ENCODE results near the gene STAC.
"Not testable (repeated sequence)": the region's sequence is repeated elsewhere in the genome, so short reads cannot be mapped to it uniquely, and the experiment has no call there.

The STAC gene

DNA sequence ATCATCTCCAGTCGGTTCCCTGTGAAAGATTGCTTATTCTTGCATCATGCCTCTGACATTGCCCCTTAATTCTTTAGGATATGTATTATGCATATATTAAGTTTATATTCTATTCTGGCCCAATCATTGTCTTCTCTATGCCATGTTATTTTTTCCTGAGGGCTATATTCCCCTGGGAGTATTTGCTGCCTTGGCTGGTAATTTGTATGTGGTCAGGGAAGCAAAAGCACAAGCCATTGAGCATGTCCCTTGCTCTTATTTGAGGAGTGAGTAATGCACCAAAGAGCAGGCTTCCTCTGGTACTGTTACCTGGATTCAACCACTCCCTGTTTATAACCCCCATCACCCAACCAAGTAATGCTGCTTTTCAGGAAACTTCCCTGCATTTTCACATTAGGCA, 36.3 kb downstream of the STAC start:
- no peak for DNase-seq (ENCODE audit: low spot score)

DNA sequence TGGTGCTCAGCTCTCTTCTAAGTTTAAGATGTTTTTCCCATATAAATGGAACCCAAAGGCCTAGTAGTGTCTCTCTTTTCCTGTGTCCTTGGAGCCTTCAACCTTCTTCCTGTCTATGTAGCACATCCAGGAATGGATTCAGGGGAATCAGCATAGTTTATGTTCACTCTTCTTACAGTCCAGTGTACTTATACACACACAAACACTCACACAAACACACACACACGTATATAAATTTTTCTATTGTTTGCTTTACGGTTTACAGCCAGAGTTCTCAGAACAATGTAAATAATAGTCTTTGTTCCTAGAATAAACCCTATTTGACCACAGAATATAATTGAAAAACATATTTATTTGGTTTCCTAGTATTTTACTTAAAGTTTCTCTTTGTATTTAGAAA, 36.9 kb downstream of the STAC start:
- DNase-seq (ENCODE audit: low spot score) = no peak

DNA sequence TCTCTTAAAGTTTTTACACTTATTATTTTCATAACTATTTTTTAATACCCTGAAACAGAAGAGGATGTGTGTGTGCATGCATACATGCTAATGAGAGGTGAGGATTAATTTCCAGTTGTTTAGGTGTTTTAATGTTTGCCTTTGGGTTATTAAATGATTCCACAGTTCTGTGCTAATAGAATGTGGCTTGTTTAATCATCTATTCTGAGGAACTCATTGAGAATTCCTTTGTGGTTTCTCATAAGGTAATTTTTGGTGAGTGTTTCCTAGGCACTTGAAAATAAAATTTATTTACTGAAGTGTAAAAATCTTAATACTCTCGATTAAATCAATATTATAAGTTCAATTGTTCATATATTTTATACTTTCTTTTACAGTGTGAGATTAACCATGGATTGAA, 38.0 kb downstream of the STAC start:
- no peak for DNase-seq (ENCODE audit: low spot score)

DNA sequence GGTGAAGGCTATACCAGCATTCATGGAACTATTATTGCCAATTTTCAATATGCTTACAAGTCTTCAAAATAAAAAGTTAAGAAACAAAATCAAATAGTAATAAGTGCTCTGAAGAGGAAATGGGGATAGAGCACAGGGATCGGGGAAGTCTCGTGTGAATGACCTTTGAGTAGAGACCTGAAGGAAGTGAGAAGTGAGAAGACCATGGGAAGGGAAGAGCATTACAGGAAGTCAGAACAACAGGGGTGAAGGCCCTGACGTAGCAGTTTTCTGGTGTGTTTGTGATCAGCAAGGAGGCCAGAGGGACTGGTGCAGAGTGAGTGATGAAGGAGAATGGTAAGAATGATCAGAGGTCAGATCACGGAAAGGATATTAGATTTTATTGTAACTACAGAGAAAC, 48.1 kb downstream of the STAC start:
- no peak for DNase-seq (ENCODE audit: low spot score)

DNA sequence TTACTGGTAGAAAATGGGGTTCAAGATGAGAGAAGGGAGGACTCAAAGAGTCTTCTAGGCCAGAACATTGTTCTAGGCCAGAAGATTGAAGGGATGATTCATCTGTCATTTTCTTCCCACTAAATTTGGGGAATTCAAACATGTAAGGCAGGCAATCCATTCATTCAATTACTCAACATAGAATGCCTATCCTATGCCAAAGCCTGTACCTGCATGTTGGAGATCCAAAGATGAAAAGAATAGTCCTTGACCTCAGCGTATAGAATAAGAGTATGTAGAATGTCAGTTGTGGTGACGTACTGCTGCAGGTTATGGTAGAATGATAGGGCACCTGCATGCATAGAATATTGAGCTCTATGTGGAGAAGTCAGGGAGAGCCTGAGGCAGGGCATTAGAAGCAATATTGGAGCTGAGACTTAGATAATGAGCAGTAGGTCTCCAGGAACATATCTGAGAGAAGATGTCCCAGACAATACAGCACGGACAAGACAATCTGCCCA, 49.7 kb downstream of the STAC start:
- DNase-seq (ENCODE audit: low spot score) = no peak

DNA sequence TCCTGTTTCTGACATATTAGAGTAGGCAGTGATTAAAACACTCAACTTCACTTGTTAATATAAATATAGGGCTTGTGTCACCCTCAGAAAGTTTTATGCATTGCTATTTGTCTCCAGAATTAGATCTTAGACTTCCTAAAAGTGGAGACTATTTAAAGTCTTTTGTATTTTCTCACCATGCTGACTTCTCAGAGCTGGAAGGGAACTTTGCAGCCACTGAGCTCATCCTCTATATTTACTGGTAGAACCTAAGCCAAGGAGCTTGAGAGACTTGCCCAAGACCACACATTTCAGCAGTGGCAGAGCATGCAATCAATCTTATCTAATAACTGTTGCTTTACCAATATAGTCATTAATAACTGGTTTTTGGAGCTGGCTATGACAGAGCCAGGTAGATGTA, 53.2 kb downstream of the STAC start:
- DNase-seq (ENCODE audit: low spot score) = no peak

DNA sequence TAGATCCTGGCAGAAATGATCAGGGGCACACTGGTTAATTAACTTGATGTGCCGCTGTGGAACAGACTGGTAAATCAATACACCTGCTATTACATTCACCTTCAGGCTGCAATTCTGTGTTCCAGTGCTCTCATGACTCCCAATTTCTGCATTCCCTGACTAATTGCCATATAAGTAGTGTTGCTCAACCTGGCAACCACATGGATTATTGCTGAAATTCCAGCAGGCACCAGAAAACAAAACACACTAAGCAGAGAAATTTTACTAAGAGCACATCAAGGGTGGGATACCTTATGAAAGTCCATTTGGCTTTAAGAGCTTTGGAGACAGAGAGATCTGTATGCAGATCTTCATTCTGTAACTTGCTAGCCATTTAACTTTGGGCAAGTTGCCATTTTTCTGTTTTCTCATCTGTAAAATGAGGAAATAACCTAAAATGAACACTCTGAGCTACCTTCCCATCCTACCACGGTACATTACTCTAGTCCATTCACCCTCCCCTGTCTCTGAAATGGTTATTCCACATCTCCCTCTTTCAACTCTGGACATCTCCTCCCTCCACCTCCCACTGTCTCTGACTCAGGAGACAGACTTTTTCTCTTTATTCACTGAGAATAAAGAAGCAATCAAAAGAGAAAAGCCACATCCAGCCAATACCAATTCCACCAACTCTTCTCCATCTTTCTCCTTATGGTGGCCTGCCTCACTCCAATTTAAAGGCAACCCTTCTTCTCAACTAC, 54.6 kb downstream of the STAC start:
- no peak for DNase-seq (ENCODE audit: low spot score)

DNA sequence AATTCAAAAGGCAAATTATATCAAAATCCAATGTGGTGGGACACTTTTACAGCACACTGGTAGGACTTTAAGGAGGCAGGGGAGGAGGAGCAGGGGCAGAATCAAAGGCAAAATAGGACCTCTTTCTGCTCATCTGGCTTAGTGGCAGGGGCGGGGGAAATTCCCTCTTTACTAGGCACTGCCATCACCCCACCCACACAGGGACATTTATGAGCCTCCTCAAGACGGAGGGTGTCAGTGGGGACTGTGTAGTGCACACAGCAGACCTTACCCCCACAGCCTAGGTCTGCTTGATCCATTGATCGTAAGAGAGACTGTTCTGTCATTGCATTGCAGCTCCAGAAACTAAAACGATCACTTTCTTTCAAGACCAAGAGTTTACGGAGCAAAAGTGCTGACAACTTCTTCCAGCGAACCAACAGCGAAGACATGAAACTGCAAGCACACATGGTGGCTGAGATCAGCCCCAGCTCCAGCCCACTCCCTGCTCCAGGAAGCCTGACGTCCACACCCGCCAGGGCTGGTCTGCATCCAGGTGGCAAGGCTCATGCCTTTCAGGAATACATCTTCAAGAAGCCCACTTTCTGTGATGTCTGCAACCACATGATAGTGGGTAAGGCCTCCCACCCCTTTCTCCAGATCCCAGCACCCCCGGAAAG, 62.9 kb downstream of the STAC start:
- no peak for DNase-seq (ENCODE audit: low spot score)

DNA sequence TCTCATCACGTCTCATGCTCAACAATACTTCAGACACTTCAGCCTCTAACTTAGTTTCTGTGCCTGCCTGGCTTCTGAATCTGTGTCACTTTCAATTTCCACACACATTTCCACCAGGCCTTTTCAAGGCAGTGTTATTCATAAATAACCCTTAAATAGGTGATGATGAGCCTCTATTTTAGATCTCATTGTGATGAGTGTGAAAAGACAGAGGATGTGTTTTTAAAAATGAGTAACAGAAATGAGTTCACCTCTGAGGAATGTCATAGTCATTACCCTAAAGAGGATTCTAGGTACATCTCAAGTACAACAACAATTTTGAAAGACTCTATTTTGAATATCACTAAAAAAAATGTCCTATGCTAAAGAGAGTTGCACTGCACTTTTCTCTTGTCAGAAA, 64.6 kb downstream of the STAC start:
- no peak for DNase-seq (ENCODE audit: low spot score)

DNA sequence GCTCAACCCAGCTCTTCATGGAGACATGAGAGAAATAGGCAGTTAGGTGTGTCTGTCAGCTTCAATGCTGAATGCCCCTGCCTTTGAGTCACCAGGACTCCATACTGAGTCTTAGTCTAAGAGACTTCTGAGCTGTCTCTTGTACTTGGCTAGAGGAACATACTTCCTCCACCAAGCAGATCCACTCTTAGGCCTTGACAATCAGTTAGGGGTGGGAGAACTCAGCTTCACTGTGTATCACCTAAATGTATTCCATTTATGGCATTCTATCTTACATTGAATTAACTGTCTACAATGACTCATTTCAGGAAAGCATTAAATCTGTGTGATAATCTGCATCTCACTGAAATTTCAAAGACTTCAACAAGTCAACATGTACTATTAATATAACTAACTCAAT, 66.0 kb downstream of the STAC start:
- no peak for DNase-seq (ENCODE audit: low spot score)

DNA sequence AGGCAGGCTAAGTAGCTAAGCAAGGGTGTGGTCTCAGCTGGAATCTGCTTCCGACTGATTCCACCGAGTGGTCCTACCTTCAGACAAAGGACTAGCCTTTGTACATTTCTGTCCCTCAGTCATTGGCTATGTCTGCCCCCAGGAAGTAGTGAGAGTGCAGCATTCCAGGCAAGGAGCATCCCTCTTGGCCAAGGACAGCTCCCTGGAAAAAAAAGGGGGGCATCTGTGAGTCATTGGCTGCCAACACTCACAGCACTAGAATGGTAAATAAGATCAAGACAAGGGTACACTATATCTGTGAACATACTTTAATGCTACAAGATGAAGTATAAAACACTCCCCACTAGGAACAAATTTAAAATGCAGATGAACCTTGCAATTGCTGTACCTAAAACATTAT, 66.8 kb downstream of the STAC start:
- no peak for DNase-seq (ENCODE audit: low spot score)

DNA sequence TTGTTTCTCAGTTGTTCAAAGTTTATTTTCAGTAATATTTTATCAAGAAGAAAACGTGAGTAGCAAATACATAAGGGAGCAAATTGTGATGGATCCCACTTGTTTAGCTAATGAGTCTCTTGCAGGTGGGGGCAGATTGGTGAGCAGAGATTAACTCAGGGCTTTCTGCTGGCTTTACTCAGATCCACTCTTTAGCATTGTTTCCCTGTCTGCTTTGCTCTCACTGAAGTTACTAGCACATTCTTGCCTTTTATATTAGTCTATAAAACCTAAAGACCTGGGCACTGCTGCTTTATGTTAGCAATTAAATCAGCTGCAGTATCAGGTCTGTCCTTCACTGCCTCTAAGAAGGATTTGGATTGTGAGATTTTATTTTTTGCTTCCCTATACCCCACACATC, 71.5 kb downstream of the STAC start:
- no peak for DNase-seq (ENCODE audit: low spot score)

DNA sequence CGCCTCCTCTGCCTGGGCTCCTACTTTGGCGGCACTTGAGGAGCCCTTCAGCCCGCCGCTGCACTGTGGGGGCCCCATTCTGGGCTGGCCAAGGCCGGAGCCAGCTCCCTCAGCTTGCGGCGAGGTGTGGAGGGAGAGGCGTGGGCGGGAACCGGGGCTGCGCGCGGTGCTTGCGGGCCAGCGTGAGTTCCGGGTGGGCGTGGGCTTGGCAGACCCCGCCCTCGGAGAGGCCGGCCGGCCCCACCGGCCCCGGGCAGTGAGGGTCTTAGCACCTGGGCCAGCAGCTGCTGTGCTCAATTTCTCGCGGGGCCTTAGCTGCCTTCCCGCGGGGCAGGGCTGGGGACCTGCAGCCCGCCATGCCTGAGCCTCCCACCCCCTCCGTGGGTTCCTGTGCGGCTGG, 72.9 kb downstream of the STAC start:
- DNase-seq (ENCODE audit: low spot score) = not testable (repeated sequence)

DNA sequence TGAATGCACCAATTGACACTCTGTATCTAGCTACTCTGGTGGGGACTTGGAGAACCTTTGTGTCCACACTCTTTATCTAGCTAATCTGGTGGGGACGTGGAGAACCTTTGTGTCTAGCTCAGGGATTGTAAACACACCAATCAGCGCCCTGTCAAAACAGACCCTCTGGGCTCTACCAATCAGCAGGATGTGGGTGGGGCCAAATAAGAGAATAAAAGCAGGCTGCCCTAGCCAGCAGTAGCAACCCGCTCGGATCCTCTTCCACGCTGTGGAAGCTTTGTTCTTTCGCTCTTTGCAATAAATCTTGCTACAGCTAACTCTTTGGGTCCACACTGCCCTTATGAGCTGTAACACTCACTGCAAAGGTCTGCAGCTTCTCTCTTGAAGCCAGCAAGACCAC, 73.6 kb downstream of the STAC start:
- not testable (repeated sequence) for DNase-seq (ENCODE audit: low spot score)

DNA sequence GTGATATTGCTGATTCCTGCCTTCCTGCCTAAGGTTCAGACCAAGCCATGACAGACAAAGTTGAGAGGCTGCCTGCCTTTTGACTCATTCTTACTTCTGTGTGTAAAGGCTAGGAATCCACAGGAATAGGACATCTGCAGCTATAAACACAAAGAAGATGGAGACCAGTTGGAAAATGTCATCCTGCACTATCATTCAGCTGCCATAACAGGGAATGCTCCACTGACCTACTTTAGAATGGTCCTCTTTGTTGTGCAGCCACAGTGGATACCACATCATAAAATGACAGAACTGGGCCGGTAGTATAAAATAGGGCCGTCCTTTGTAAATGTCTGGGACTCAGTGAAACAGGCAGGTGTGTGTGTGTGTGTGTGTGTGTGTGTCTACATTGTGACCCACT, 75.1 kb downstream of the STAC start:
- DNase-seq (ENCODE audit: low spot score) = no peak

DNA sequence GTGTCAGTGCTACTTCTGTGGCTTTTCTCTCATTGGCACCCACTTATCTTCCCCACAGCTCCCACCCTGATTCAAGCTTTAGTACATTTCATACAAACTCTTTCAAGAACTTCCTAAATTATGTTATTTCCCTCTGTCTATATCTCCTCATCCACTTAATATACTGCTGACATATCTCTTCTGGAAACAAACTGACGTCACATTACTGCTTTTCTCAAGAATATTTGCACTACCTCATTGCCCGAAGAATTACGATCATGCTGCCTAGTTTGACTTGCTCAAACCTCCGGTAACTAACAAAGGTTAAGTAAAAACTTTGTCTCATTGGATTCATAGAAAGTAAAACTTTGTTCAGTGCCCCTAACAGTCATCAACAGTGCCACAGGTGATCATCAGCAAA, 76.5 kb downstream of the STAC start:
- DNase-seq (ENCODE audit: low spot score) = no peak

DNA sequence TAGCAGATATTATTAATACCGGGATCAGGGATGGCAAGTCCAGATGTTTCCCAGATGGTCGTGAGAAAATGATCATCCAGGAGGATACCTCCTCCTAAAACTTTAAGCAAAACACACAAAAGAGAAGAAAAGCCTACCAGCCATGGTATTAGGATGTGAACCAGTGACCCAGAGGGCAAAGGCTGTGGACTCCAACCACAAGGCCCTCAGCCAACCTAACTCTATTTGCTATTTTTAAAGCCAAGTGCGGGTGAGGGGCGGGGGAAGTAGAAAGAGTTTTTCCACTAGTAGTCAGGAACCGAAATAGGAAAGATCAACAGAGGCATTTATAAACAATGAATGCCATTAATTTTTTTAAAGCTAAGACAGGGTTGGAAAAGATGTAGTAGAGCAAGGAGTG, 77.4 kb downstream of the STAC start:
- DNase-seq (ENCODE audit: low spot score) = no peak

DNA sequence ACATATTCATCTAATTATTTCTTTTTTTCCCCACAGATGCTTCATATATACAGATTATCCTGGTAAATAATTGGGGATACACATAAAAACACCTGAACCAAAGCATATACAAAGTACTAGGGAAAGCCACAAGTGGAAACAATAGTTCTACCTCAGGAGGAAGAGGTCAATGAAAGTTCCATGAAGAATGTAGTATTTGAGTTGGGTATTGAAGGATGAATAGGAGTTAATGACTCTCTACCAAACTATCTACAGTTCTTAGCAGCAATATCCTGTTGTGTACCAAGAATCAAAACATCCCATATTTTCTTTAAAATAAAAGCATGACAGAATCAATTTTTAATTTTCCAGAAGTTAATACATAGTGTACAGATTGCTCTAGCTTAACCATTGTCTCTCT, 78.9 kb downstream of the STAC start:
- DNase-seq (ENCODE audit: low spot score) = no peak

DNA sequence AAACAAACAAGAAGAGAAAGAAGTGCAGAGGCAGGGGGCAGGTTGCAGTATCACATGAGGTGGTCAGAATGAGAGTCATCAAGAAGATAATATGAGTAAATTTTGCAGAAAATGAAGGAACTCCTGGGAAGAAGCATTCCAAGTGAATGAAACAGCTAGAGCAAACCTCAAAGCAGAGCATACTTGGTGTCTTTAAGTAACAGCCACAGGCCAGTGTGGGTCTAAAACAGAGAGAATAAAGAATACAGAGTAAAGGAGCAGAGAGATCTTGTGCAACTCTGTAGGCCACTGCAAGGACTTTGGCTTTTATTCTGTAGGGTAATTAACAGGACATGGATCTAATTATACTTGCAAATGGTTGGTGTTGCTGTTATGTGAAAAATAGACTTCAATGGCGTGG, 81.3 kb downstream of the STAC start:
- DNase-seq (ENCODE audit: low spot score) = no peak

DNA sequence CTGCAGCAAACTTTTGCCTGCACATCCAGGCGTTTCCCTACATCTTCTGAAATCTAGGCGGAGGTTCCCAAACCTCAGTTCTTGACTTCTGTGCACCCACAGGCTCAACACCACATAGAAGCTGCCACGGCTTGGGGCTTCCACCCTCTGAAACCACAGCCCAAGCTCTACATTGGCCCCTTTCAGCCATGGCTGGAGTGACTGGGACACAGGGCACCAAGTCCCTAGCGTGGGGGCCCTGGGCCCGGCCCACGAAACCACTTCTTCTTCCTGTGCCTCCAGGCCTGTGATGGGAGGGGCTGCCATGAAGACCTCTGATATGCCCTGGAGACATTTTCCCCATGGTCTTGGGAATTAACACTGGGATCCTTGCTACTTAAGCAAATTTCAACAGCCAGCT, 91.7 kb downstream of the STAC start:
- not testable (repeated sequence) for DNase-seq (ENCODE audit: low spot score)

DNA sequence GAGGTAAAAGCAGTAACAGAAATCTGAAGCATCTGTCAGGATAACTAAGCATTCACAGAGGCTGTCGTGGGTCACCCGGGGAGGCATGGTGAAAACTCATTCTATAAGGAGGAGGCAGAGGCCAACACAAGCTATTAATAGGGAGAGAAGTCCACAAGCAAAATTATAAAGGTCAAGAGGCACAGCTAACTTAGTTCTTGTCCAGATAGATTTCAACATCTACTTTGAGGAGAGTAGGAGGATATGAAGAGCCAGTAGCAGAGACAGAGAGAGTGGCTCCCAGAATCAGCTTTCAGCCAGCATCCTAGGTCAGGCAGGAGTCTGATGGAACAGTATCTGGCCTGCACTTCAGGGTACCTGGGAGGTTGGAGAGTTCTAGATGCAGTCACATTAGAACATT, 95.3 kb downstream of the STAC start:
- DNase-seq (ENCODE audit: low spot score) = no peak

DNA sequence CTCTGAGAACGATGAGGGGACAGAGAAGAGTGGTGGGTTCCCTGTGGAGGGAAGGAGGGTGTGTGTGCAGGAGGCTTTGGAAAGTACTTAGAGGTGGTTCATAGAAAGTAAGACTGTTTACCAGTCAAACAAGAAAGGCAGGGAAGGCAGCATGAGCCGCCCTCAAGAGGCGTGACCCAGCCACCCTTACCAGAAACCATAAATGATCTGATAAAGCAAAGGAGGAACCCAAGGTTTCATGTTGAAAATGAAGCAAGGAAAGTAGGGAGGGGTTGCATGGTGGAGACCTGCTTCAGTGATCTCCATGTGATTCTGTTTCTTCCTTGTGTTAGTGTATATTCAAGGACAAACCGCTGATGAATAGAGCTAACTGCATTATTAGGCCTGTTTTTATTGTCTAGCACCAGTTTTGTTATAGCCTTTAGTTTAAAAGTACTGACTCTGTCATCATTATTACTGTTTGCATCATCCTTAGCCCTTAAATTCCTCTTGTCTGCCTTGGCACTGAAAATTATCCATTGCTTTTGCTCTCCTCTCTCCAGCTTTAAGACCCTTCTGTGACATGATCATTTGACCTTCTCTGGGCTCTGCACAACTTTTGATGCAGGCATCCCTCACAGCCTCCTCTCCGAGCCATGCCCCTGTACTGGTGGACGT, 96.1 kb downstream of the STAC start:
- no peak for DNase-seq (ENCODE audit: low spot score)

DNA sequence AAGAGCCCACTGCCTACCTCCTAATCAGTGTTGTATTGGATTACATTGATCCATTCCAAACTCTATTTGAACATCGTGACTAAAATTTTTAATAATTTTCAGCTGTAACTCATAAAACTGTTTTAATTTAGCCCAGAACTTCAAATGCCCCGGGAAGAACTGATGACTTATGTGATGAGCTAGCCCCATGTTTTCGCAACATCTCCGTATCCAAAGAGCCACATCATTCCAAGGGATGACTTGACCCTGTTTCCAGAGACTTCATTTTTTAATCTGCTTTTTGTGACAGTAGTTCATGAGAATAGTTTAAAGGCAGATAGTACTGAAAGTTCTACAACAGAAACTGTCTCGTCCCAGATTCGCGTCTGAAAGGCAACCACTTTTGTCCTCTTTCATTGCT, 97.4 kb downstream of the STAC start:
- no peak for DNase-seq (ENCODE audit: low spot score)

Measured in CD4-positive, alpha-beta T cell treated with Interleukin-6 at 100 ng/mL for 8 hours (primary cell).